Measurements from ENCODE around the gene SPAG5.

GRCh38 chr17:28573040-28573380, 25.8 kb downstream of the SPAG5 start:
- TF ChIP-seq CTCF (conservative IDR thresholded peaks at IDR 0.05; ENCODE audit: low read depth, low read length) (no peak), EZH2 (IDR thresholded peaks at IDR 0.05; ENCODE audit: low read length, unreplicated experiment) (no peak)

All from PC-3 (cell line).